ENCODE data around the gene NT5C1B.

Gene NT5C1B

DNA sequence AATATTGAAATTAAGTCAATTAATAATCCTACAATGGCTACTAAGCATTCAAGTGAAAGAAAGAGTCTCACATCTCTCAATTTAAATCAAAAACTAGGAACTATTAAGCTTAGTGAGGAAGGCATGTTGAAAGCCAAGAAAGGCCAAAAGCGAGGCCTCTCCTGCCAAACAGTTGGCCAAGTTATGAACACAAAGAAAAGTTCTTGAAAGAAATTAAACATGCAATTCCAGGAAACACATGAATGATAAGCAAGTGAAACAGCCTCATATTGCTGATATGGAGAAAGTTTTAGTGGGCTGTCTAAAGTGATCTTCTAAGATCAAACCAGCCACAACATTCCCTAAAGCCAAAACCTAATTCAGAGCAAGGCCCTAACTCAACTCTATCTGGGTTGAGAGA is 40.7 kb downstream of the NT5C1B start:
- DNase-seq = no peak

DNA sequence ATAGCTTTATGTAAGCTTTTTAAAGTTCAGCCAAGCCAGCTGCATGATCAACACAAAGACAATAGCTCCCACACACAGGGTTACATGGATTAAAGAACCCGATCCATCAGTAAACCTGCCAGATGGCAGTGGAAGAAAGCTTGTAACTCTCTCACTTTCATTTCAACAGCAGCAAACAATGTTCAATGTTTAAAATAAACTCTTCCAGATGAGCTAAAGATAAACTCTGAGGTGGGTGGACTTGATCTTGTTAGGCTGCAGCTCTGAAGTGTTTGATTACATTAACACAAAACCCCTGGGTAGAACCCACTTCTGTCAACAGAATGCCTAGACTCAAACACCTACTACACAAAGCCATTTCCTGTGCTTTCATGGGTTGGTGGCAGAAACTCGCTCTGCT is 42.8 kb downstream of the NT5C1B start:
- peak; percentile 66 to 95 for DNase-seq

DNA sequence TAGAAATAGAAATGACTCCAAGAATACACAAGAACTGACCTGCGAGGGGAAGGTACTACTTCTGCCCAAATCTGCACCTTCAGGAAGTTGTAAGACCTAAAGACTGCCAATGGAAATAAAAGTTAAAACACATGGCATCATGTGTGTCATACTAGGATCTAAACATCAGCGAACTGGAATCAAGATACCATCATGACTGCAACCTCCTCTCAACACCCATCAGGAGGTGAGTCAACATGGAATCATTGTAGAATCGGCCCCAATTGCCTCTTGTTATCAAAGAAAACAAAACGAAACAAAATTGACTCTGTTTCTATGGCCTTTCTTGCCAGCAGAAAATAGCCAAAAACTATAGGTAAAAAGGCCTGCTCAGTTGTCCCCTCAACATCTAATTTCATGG is 44.0 kb downstream of the NT5C1B start:
- DNase-seq = peak; percentile 5 to 50

DNA sequence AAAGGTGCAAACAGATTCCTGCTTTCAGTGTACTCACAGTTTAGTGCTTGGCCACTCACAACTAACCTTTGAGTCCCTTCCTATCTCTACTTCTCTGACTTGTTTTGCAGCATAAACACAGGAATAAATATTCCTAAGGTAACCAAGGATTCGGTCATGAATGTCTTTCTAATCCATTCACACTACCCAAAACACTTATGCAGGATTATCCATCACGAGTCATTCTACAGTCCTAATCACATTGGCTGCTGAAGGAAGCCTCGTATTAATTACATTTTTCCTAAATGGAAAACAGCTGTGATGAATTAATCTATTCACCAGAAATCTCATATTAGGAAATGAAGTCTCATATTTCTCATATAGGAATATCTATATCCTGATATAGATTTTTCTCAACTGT is 45.2 kb downstream of the NT5C1B start:
- DNase-seq = no peak

DNA sequence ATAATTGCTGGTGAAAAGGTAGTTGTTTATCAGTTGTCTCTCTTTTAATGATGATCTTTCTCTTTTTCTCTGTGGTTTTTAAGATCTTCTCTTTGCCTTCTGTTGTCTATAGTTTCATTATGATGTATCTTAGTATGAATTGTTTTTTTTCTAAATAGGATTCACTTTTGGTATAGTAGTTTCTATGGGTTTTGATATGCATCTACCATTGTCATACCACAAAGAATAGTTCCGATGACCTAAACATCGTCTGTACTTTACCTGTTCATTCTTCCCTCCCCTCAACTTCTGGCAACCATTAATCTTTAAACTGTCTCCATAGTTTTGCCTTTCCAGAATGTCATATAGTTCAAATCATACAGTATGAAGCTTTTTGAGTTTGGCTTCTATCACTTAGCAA is 48.5 kb downstream of the NT5C1B start:
- DNase-seq = no peak

DNA sequence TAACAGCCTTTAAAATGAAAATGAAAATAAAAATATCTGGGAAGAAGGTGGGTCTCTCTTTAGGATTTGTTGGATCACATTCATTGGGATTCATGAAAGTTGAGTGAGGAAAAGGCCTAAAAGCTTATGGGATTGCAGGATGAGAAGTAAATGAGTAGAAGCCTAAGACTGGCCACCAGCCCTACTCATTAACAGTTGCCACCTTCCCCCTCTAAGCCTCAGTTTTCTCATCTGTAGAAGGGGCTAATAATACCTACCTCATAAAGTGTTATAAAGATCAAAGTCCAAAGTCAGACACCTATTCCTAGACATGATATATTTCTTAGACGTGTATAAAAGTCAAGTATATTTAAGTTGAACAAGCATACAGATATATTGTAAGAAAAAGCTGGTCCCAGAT is 52.7 kb downstream of the NT5C1B start:
- DNase-seq = no peak

DNA sequence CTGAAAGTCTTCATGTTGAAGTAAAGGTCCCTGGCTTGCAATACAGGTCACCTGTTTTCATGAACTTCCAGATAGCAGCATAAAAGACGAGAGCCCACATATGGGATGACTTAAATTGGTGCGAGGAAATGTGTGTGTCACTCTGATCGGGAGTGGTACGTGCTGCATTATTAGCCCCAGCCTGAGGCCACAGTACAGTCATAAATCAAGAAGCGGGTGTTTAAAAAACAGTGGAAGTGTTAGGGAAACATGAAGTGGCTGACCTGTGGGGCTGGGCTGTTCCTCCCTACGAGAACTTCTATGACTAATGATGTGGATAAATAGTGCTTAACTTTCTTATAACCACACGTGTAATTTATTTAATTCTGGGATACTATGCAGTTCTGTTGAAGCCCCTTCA is 53.3 kb downstream of the NT5C1B start:
- DNase-seq = peak in 1 of 2 experiments; percentile 9

DNA sequence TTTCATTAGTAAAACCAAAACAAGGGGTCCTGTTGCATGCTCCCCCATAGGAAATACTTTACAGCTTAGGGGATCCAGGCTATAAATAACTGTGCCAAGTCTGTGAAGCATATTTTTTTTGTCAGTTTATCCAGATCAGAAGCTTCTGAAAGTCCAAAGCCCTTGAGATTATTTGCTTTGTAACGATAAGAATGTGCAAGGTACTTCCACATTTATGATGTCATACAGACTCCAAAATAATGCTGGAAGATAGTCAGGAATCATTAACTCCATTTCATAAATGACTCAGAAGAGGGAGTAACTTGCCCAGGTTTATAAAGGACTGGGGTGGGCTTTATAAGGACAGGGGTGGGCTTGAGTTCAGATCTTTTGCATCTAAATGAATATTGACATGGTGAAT is 58.2 kb downstream of the NT5C1B start:
- DNase-seq = no peak

DNA sequence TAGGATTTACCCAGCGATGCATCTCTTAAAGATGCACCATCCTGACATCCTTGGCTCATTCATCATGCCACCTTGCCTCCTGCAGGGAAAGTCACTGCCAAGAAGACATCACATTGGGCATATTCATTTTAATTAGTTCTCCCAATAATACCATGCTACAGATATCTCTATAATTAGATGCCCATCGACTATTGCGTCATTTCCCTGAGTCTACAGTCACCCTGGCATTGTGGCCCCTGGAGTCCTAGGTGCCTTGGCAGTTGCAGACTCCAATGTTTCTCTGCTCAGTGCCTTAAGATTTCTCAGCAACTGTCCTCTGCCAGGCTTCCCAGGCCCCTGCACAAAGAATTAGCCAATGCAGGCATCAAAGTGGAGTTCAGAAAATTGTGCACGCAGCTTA is 61.5 kb downstream of the NT5C1B start:
- peak in 1 of 2 experiments; percentile 40 for DNase-seq

DNA sequence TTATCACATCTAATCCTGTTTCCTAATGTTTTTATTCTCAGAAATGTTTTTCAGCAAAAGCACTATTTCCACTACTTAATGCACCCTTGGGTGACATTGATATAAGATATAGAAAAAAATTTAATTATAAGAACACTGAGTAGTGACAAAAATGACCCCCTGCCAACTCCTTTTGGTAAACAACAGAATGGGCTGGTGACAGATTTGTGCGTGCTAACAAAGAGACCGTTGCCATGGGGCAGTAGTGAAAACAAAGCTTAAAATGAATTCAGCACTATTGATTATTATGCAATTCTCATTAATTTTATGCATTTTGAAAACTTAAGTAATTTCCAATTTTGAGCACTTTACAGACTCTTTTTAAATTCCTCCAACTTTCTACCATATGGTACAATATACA is 62.0 kb downstream of the NT5C1B start:
- peak; percentile 74 to 84 for DNase-seq

DNA sequence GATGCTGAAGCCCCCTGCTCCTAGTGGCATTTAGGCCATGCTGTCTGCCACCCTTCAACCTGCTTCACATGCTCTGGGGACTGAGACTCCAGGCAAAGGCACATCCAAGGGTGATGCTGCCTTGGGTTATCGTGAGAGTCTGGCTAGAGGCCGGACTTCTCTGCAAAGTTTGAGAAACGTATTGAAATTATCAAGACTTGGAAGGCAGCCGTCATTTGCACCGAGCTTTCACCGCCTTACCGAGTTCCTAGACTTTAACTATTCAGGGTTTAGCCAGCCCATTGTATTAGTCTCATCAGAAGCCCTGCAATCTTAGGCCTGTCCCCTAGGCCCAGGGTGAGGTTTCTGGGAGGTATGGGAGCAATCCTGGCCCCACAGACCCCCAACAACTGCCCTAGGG is 62.9 kb downstream of the NT5C1B start:
- DNase-seq = no peak

DNA sequence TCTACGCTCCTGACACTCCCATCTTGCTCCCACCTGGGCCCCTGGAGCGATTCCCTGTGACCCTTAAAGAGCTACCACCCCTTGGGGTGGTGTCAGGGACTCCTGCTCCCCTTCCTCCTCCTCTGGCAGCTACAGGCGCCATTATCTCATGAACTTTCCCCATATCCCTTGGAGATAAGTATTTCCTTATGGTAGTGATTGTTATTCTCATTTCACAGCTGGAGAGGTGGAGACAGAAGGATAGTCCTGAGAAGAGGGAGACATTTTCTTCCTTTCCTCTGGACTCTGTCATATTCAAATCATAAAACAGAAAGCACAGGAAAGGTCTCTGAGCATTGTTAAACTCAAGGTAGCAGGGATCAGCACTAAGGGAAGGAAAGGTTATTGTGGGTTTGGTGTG is 63.5 kb downstream of the NT5C1B start:
- DNase-seq = no peak

DNA sequence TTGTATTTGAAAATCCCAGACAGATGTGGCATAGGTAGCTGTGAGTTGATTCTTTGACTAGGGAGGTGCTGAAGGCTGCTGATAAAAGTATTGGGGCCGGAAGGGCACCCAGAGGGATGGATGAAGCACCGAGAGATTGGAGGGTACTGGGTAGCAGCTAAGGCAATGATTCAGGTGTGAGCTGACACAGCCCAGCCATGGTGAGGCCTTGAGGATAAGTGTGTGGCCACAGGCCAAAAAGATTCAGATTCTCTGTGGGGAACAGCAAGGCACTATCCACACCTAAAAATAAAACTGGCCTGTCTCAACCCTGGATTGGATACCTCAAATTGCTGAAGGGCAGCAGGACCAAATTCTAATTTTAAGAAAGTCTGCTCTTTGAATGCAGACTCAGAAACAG is 64.1 kb downstream of the NT5C1B start:
- DNase-seq = no peak

DNA sequence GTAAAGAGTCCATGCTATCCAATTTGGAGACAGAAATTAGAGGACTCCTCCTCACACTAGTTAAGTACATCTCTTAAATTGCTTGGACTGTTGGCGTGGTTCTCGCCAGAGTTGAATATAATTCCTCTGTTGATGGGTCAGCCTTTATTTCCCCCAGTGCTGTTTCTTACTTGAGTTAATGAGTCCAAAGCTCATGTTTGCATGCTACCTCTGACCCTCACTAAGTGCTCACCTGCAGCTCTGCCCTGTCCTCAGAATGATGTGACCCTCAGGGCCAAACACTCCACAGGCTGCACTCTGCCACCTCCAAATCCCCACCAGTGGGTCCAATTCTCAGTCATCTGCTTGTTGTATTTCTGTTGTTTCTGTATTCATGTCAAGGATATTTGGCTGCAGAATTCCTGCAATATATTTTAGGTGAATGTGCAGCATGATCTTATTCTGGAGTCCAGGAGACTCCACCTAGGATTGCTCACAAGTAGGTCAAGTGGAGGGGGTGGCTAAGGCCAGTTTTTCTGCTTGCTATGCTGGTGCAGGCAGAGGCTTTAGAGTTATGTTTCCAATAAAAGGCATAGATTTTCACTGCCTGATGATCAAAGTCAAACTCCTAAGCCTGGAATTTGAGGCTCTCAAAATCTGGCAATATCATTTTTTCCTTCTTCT is 66.8 kb downstream of the NT5C1B start:
- no peak for DNase-seq

DNA sequence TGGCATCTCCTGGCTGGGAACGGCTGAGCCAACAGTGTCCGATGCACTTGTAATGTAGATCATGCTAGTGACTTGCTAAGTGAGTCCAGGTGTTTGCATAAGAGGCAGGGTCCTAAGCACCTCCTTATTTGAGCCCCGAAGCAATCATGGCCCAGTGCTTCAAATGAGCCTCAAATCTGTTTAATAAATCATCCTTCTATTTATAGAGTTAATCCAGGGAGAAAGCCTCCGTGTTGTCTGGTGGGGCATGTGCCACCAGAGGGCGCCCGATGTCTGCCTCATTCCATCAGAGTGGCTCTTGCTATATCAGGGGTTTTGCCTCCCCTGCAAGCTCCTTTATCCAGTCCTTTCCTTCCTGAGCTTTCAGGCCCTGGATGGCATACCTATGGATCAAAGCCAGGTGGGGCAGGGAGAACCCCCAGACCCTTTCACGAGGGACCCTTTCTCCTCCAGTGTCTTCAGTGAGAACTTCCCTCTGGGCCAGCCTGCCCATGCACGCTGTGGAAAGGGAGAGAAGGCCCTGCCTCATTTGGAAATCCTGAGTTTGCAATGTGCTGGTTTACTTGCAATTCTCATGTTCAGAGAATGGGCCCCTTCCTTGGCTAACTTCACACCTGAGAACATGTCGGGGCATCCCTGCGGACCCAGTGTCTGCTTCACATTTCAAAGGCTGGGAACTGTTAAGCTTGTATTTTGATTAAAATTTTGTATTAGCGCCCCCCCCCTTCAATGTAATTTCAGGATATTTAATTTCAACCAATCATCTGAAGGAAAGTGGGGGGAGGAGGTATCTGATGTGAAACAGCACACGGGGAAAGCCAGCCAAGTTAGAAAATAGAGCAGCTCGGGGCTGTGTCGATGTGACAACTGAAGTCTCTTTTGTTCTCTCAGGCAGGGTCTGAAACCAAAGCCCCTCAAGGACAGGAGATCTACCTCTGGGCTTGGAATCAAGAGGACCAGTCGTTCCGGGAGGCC is 68.6 kb downstream of the NT5C1B start:
- DNase-seq = peak; percentile 81 to 84

DNA sequence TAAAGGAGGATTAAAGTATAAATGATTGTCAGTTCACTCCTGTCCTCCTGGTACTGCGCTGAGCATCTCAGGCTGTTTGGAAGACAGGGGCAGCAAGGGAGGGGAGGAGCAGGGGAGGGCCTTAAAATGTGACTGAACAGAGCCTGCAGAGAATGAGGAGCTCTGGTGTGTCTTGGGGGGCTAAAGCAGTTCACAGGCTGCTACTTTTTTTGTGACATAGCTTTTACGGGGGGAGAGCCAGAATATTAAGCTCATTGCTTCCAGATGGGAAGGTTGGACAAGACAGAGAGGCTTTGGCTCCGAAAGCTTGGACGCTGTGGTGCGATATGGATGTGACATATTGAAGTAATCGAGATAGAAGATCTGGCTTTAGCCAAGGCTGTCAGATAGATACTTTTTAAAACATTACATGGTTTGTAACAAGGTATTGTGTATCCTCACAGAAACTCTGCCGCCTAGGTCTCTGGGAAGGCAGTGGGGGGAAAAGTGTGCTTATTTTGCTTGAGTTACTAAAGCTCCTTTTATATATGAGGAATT is 69.4 kb downstream of the NT5C1B start:
- no peak for DNase-seq

DNA sequence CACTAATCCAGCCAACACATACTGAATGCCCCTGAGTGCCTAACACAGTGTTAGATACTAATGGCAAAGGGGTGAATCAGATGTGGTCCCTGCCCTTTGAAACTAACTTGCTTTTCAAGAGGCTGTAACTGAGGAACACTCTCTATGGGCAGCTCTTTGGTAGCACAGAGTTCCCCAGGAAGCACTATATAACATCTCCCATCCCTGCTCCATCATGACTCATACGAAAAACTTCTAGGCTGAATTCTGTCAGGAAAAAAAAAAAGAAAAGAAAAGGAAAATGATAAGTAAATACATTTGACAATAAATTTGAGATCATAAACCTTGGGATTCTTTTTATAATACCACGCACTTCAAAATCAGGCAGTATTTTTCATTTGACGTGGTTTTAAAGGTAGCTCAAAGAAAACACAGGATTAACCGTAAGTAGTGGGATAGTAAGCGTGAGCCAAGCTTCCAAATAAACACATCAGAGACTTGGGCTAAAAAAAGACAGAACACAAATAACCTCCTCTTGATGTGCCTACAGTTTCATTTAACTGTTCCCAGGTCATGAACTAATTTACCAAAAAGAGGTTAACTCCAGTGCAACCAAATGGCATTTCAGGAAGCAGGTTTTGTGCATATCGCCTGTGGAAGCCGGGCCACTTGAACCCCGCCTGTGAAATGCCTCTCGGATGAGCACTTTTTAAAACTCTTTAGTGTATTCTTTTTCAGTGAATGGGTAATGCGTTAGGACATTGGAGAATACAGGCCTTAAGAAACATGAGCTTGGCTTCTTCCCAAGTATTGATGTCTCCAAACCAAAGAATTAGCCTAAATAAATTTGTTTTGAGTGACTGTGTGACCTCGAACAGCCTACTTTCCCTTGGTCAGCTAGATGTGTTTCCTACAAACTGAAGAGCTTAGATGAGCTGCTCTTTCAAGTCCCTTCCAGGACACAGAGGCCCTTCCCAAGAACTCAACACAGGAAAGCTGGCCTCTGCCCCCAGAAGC is 71.0 kb downstream of the NT5C1B start:
- no peak for DNase-seq

DNA sequence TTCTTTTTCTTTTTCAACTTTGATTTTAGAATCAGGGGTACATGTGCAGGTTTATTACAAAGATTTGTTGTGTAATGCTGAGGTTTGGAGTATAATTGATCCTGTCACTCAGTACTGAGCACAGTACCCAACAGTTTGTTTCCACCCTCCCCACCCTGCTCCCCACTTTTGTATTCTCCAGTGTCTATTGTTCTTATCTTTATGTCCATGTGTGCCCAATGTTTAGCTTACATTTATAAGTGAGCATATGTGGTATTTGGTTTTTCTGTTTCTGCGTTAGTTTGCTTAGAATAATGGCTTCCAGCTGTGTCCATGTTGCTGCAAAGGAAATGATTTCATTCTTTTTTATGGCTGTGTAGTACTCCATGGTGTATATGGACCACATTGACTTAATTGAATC is 72.0 kb downstream of the NT5C1B start:
- no peak for DNase-seq

DNA sequence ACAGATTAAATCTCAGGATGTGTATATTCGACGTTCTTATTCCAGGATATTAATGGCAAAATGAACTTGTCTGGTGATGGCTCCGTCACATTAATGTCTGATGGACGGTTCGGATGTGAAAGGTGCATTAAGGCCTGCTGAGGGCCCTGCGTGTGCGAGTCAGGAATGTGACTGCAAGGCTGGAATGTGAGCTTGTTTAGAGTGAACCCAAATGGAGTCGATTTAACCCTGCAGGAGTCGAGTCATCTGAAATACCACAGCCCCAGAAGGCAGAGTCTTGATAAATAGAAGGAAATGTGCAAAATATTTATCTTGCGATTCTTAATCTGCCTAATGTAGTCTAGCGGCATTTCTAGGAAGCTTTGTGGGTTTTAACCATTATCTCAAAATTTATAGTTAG is 73.3 kb downstream of the NT5C1B start:
- DNase-seq = no peak

DNA sequence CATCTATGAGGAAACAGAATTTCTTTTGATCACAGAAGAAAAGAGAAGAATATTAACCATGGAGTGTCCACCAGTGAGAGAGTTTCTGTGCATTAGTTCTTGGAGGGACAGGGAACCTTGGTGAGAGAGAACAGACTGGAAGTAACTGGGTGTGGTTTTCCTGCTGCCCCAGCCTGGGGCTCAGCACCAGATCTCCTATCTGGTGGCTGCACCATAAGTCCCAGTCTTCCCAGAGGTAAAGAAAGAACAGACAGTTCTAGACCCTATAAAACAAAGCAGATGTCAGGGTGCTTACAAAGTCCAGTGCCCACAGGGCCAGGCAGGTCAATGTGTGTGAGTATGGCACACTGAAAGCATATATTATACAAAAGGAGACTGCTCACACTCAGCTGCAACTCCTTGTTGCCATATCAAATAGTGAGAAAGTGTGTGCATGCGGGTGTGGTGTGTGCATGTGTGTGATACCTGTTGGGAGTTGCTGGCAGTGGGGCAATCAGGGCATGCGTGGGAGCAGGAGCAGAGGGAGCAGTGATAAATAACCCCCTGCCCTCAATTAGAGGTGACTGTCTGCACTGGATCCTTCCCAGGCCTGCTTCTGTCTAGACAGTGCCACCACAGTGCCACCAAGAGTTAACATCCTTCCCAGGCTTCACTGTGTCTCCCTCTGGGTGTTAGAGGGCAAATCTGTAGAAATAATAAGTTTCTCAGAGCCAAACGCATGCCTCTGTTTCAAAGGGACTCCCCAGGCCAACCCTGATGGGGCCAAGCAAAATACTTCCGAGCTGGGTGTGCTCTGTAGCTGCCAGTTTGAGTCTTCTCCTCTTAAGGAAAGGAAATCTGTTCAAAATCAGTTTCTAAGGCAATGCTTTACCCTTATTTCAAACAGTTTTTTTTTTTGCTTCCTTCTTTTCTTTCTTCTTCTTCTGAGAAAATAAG is 74.6 kb downstream of the NT5C1B start:
- no peak for DNase-seq

Measured in NCI-H2081 (cell line).